Urothelium cell line (cell line): ENCODE data around the gene SH3YL1.
A peak's percentile ranks its signal among the peaks of the same experiment; 100 is the strongest.

Experiments used
- DNase-seq: peaks from one replicate; pipeline ENCODE4 v3.0.0; 2011; ENCODE audit warnings: low spot score, mixed read lengths
- FAIRE-seq: peaks from 2 replicates; lab custom pipeline; 2011; peaks lifted over from hg19 to GRCh38; lab: Jason Lieb, UNC

SH3YL1 gene

DNA sequence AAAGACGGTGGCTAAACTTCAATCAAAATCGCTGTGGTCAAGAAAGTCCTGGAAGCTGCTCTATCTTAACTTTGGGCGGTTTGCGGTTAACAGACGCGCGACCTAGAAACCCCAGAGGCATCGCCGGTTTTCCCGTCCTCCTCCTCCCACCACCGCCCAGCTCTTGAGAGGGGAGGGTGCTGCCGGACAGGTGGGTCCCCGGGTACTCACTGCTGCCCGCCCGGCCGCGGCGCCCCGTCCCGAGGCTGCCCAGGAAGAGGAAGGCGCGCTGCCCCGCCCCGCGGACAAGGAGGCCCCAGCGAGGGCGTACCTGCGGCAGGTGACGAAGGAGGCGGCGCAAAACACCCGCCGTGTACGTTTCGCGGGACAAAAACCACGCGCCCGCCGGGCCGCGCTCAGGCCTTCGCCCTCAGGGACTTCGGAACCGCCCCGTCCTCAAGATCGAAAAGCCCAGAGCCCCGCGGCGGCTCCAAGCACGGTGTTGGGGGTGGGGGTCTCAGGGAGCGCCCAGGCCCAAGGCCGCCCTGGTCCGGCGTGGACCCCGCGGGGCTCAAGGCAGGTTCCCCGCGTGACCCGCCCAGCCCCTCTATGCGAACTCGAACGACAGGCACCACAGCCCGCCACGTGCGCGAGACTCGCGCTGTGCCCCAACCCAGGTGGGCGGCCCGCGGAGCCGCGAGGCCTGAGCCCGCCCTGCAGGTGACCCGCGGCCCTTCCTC is at the start of gene SH3YL1:
SH3YL1 (minus strand) TSS at position 259 of the 719 bp plus-strand sequence; CDS start at position 211, 48 bp downstream.
- DNase-seq (no peak), FAIRE-seq (no peak)

DNA sequence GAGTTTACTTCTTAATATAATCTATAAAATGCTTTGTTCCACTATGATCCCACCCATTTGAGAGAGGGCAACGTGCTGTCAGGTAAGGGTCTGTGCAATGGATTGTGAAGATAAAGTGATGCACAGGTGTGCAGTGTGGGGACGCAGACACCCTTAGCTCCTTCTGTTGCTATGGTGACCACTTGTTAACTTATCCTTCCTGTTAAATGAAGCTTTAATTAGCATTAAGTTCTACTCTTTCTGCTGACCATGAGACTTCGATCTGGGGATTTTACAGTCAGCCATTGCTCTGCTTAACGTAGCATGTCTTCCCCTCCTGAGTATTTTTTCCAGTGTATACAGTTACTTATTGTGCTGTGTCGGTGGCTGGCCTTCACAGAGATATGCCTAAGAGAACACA is 47.2 kb upstream of the SH3YL1 start:
- no peak for FAIRE-seq
- no peak for DNase-seq

DNA sequence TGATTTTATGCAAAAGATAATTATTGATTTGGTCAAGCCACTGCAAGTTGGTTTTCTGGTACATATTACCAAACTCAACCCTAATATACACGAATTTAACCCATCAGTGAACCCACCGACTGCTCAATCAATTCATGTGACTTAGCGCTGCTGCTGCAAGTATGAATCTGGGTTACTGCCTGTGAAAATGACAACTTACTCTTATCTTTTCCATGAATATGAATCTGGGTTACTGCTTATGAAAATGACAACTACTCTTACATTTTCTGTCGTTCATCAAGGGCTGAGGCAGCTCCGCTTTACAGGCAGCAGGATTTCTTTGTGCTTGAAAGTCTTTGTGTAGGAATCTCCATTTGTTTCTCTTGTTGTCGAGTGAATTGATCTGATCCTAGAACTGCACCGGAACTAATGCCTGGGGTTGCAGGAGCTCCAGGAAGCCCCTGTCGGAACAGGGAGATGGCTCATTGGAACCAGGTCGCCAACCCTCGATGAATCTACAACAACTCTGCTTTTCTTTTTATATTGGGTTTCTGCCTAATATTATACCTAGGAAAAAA is 46.2 kb upstream of the SH3YL1 start:
- DNase-seq, result no peak
- FAIRE-seq, result no peak

GRCh38 chr2:309148-309953 is 45.5 kb upstream of the SH3YL1 start:
- DNase-seq (no peak), FAIRE-seq (no peak)

- DNase-seq (no peak), FAIRE-seq (no peak)
These were observed 41.5 kb upstream of the SH3YL1 start for GRCh38 chr2:305366-305765.

GRCh38 chr2:296354-296753 is 32.5 kb upstream of the SH3YL1 start:
- FAIRE-seq, result no peak
- no peak for DNase-seq

DNA sequence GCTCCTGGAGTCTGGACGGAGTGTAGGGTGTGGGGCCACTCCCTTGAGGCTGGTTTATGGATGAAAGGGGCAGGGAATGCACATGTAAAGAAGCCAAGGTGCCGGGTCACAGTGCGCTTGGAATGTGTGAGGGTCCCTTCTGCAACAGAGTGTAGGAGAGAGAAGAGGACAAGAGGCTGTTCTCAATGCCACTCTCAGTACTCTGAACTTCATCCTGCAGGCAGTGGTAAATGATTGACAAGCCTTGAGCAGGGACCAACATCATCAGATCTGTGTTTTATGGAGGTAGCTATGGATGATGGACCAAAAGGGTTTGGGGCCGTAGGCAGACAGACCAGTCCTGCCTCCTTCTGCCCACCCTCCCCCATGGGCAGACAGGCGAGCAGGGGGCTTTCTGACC is 31.3 kb upstream of the SH3YL1 start:
- no peak for FAIRE-seq

GRCh38 chr2:290090-290722 is 26.4 kb upstream of the SH3YL1 start:
- DNase-seq (no peak), FAIRE-seq (no peak)

More for the DNA sequence above, 31.3 kb upstream of the SH3YL1 start:
- DNase-seq, result no peak

- DNase-seq, result no peak
- no peak for FAIRE-seq
These were observed 25.7 kb upstream of the SH3YL1 start for GRCh38 chr2:289362-290089.

GRCh38 chr2:288758-289361 is 25.0 kb upstream of the SH3YL1 start:
- DNase-seq (no peak), FAIRE-seq (no peak)

DNA sequence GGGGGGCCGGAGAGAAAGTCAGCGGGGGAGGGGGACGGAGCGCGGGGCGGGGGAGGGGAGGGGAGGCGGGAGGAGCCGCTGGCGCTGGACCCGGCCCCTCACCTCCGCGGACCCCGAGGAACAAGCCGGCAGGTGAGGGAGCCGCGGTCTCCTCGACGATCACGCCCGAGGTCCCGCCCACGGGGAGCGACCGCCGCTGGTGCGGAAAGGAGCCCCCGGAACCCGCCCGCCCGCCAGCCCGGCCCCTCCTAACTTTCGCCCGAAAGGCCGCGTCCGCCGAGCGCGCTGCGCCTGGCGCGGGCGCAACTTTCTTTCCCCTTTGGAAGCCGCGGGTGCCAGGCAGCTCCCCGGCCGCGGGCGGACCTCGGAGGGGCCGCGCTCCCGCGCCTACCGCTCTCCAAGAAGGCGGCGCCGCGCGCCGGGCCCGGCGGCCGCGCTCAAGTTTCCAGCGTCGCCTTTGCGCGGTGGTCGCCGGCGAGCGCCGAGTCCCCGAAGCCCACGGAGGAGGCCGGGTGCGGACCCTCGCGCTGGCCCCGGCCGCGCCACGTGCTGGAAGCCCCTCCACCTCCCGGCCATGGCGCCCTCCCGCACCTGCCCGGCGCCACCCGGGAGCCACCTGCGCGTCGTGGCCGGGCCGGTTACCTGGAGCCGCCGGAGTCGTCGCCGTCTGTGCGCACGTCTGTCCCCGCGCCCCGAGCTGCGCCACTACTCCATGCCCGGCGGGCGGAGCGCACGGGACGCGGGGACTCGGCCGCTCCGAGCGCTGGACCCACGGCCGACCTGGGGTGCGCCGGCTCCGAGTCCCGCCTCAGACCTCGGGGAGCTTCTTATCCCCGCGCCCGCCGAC is 24.3 kb upstream of the SH3YL1 start, which contains the start of gene ALKAL2:
ALKAL2 (minus strand) TSS at position 181 of the 847 bp plus-strand sequence. CDS start 256 bp downstream, outside the sequence.
- DNase-seq (no peak), FAIRE-seq (no peak)

DNA sequence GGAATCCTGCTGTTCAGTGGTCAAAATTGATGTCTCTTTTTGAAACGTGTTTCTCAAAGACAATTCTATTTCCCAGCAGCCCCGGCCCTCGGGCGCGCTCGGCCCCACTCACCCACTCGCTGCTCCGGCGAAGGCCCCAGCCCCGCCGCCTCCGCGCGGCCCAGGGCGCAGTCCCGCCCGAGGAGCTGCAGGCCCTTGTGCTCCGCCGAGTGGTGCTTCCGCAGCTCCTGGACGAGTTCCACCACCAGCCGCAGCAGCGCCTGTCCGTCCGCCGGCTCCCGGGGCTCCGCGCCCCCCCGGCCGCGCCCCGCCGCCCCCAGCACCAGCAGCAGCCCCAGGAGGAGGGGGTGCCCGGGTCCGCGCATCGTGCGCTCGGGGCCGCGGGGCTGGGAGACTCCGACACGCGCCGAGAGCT is 23.6 kb upstream of the SH3YL1 start:
- no peak for DNase-seq
- FAIRE-seq, result no peak

DNA sequence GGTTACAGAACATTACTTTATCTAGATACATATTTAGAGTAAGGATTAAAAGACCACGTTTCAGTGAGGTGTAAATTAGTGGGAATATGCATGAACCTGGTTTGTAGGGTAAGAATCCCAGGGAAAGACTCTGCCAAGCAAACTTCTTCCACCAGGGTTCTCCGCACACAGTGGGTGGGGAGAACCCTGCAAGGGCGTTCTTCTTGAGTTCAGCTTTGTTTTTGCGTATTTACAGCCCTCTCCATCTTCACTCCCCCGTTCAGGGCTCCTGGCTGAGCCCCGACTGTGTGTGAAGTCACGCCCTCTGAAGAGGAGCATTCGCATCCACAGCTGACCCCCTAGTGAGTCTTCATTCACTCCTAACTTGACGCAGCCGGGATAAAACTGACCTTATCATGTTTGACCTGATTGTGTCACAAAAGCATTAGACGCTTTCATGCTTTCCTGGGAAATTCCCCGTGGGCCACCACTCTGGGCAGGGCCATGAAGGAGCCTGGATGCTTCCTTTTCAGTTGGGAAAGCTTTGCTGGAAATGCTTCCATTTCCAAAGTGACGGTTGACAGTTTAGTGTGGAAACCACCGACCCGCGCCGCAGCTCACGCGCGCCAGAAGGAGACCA is 23.1 kb upstream of the SH3YL1 start:
- FAIRE-seq (no peak), DNase-seq (no peak)

DNA sequence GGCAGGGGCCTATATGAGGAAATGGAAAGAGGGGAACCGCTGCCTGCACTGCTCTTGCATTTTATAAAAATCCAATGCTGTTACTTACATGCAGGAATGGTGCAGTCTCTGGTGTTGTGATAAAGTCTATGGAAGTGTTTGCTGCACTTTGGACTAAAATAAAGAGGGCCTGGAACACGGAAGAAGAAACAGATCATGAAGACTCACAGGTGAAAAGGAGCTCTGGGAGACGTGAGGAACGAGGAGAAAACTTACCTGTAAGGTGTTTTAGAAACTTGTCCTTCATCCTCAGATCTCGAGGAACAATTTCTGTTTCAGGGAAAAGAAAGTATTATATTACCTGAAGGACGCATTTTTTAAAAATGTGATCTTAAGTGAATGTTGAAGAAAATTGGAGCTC is 22.2 kb upstream of the SH3YL1 start:
- DNase-seq, result no peak
- no peak for FAIRE-seq

- DNase-seq, result no peak
- no peak for FAIRE-seq
These were observed 21.7 kb upstream of the SH3YL1 start for GRCh38 chr2:285531-285930.

DNA sequence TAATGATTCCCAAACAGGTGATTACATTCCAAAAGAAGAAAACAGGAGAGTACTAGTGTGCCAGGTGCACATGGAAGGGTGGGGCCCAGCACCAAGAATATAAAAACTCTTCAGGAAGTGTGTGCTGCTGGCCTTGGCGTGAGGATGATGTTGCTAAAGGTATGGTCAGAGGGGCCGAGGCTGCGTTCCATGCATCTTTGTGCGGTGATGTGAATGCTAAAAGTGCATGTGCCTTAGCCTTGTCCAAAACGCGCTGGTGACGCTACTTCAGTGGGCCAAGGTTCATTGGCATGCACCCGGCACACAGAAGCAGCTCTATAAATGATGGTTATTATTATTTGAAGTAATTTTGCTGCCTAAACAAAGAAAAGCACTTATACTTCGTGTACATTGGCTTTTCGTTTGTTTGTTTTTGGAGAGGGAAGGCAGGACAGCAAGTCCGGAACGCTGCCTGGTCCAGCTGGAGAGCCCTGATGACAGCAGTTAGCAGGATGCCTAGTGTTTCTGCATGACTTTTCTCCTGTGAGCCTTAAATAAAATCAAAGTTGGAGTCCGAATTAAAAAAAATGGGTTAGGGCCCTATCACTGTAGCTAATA is 21.2 kb upstream of the SH3YL1 start:
- DNase-seq, result no peak
- no peak for FAIRE-seq

- DNase-seq (peak; percentile 6), FAIRE-seq (no peak)
These were observed 20.4 kb upstream of the SH3YL1 start for GRCh38 chr2:283996-284794.
